Heart left ventricle (tissue), 13 donors: ENCODE results near the gene AMMECR1.

Experiments used
- POLR2A ChIP-seq, 2 donors: fragments of 450-650 bp; IDR thresholded peaks; one replicate each; pipeline ENCODE4 v1.6.1; 2017; ENCODE audit warnings: antibody characterized with exemption in 2 of 2, mild to moderate bottlenecking in 2 of 2, moderate library complexity in 2 of 2
- TF ChIP-seq, protein P1 (sequence below), 12 donors: fragments of 200-600 bp; sonication (generic) in 4 of 12; IDR thresholded peaks; one replicate each; pipeline versions ENCODE4 v1.5.0 to v1.8.0; 2018 to 2022; ENCODE audit warnings: antibody characterized with exemption in 12 of 12, mild to moderate bottlenecking in 5 of 12
- donor health status: ischemic (EF 13 %, LVEDD 7.1; RV severe dilation, severe dysfunction).
- donor health status: DM: no; HTN: yes; CAD: no.
- donor health status: DM: no; HTN: no; CAD: no.
- donor health status: ischemic (EF 25% LVEDD 6.9; RV normal size, moderate dysfunction).
- donor health status: ischemic (EF 25% LVEDD 5.7; RV mildly dilated, moderate dysfunction).
- donor health status: ischemic (EF 35%, LVEDD 5.7; RV mildly dilated, moderate dysfunction).
- donor health status: nonischemic (EF 11% LVEDD 7.7; RV severe dilation, severe dysfunction).
- donor health status: DM: yes; HTN: yes; CAD: no.
- donor health status: PGD.
- donor health status: ischemic (EF 29% LVEDD 5.4; RV normal size, mild dysfunction).
- donor health status: nonischemic (EF 23%, LVEDD 6.1; RV moderate dilation, normal function).

DNA sequence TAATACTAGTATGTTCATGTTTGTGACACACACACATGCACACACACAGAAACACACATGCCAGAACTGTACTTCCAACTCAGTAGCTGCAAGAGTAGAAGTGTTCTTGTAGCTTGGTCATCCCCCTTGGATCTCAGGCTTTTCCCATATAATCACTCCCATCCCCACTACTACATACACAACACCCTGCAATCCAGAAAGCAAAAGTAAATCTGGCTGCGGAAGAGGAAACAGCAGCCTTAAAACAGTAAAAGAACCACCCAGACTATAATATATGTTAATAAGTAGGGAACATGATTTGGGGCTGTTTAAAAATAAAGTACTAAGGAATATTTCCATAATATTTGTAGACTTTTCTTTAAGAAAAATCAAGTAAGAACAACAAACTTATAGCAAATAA lies 103.2 kb downstream of the AMMECR1 start:
- TF ChIP-seq, protein P1, sequence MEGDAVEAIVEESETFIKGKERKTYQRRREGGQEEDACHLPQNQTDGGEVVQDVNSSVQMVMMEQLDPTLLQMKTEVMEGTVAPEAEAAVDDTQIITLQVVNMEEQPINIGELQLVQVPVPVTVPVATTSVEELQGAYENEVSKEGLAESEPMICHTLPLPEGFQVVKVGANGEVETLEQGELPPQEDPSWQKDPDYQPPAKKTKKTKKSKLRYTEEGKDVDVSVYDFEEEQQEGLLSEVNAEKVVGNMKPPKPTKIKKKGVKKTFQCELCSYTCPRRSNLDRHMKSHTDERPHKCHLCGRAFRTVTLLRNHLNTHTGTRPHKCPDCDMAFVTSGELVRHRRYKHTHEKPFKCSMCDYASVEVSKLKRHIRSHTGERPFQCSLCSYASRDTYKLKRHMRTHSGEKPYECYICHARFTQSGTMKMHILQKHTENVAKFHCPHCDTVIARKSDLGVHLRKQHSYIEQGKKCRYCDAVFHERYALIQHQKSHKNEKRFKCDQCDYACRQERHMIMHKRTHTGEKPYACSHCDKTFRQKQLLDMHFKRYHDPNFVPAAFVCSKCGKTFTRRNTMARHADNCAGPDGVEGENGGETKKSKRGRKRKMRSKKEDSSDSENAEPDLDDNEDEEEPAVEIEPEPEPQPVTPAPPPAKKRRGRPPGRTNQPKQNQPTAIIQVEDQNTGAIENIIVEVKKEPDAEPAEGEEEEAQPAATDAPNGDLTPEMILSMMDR (IDR thresholded peaks at IDR 0.05) = no peak
- TF ChIP-seq POLR2A (IDR thresholded peaks at IDR 0.05) = no peak
